Measurements from ENCODE around the gene GALNTL6.

The GALNTL6 gene

GRCh38 chr4:172202480-172203076 is 389.4 kb downstream of the GALNTL6 start:
- DNase-seq (ENCODE audit: low read depth in 2 of 2, low spot score in 1 of 2) = no peak

GRCh38 chr4:172207258-172207657 is 394.1 kb downstream of the GALNTL6 start:
- DNase-seq (ENCODE audit: low read depth in 2 of 2, low spot score in 1 of 2) = no peak

- no peak for DNase-seq (ENCODE audit: low read depth in 2 of 2, low spot score in 1 of 2)
Observed at GRCh38 chr4:172207886-172208285, 394.7 kb downstream of the GALNTL6 start.

- DNase-seq (ENCODE audit: low read depth in 2 of 2, low spot score in 1 of 2) = no peak
Observed at GRCh38 chr4:172220679-172221078, 407.5 kb downstream of the GALNTL6 start.

GRCh38 chr4:172225457-172225856 is 412.3 kb downstream of the GALNTL6 start:
- no peak for DNase-seq (ENCODE audit: low read depth in 2 of 2, low spot score in 1 of 2)

- DNase-seq (ENCODE audit: low read depth in 2 of 2, low spot score in 1 of 2) = no peak
Observed at GRCh38 chr4:172232966-172233365, 419.8 kb downstream of the GALNTL6 start.

GRCh38 chr4:172243551-172243950 is 430.3 kb downstream of the GALNTL6 start:
- no peak for DNase-seq (ENCODE audit: low read depth in 2 of 2, low spot score in 1 of 2)

- DNase-seq (ENCODE audit: low read depth in 2 of 2, low spot score in 1 of 2) = no peak
Observed at GRCh38 chr4:172245516-172245915, 432.3 kb downstream of the GALNTL6 start.

GRCh38 chr4:172253409-172253808 is 440.2 kb downstream of the GALNTL6 start:
- DNase-seq (ENCODE audit: low read depth in 2 of 2, low spot score in 1 of 2) = no peak

- DNase-seq (ENCODE audit: low read depth in 2 of 2, low spot score in 1 of 2) = no peak
Observed at GRCh38 chr4:172256820-172257219, 443.6 kb downstream of the GALNTL6 start.

- no peak for DNase-seq (ENCODE audit: low read depth in 2 of 2, low spot score in 1 of 2)
Observed at GRCh38 chr4:172270397-172270796, 457.2 kb downstream of the GALNTL6 start.

GRCh38 chr4:172287117-172287516 is 473.9 kb downstream of the GALNTL6 start:
- DNase-seq (ENCODE audit: low read depth in 2 of 2, low spot score in 1 of 2) = no peak

- DNase-seq (ENCODE audit: low read depth in 2 of 2, low spot score in 1 of 2) = no peak
Observed at GRCh38 chr4:172305698-172306097, 492.5 kb downstream of the GALNTL6 start.

GRCh38 chr4:172308078-172308477 is 494.9 kb downstream of the GALNTL6 start:
- no peak for DNase-seq (ENCODE audit: low read depth in 2 of 2, low spot score in 1 of 2)

GRCh38 chr4:172311682-172312081 is 498.5 kb downstream of the GALNTL6 start:
- no peak for DNase-seq (ENCODE audit: low read depth in 2 of 2, low spot score in 1 of 2)

GRCh38 chr4:172323288-172323687 is 510.1 kb downstream of the GALNTL6 start:
- DNase-seq (ENCODE audit: low read depth in 2 of 2, low spot score in 1 of 2) = no peak

- DNase-seq (ENCODE audit: low read depth in 2 of 2, low spot score in 1 of 2) = no peak
Observed at GRCh38 chr4:172344308-172344938, 531.2 kb downstream of the GALNTL6 start.

- no peak for DNase-seq (ENCODE audit: low read depth in 2 of 2, low spot score in 1 of 2)
Observed at GRCh38 chr4:172348426-172348825, 535.2 kb downstream of the GALNTL6 start.

- no peak for DNase-seq (ENCODE audit: low read depth in 2 of 2, low spot score in 1 of 2)
Observed at GRCh38 chr4:172352356-172352755, 539.2 kb downstream of the GALNTL6 start.

- no peak for DNase-seq (ENCODE audit: low read depth in 2 of 2, low spot score in 1 of 2)
Observed at GRCh38 chr4:172356016-172356415, 542.8 kb downstream of the GALNTL6 start.

GRCh38 chr4:172357006-172357540 is 543.9 kb downstream of the GALNTL6 start:
- DNase-seq (ENCODE audit: low read depth in 2 of 2, low spot score in 1 of 2) = no peak

GRCh38 chr4:172362569-172362968 is 549.4 kb downstream of the GALNTL6 start:
- DNase-seq (ENCODE audit: low read depth in 2 of 2, low spot score in 1 of 2) = no peak

- DNase-seq (ENCODE audit: low read depth in 2 of 2, low spot score in 1 of 2) = no peak
Observed at GRCh38 chr4:172369471-172369959, 556.3 kb downstream of the GALNTL6 start.
